LNCaP clone FGC (cell line): ENCODE measurements around the gene LRP6.
"Not testable (repeated sequence)": the region's sequence is repeated elsewhere in the genome, so short reads cannot be mapped to it uniquely, and the experiment has no call there.

Source experiments
- DNase-seq: peaks from one replicate; pipeline ENCODE4 v3.0.0-alpha.2; 2011; ENCODE audit warnings: low read depth
- H3K4me3 ChIP-seq: 2 replicates; pipeline ENCODE4 v1.5.1; 2011; ENCODE audit warnings: mild to moderate bottlenecking, low read depth, low read length, control low read depth
- CTCF ChIP-seq: IDR thresholded peaks from 2 replicates; pipeline ENCODE4 v1.5.1; 2012; ENCODE audit warnings: mild to moderate bottlenecking; ENCODE audit not compliant: control insufficient read depth, insufficient read depth; ENCODE audit errors: extremely low read depth

LRP6 gene

GRCh38 chr12:12266873-12267741, at the start of gene LRP6:
LRP6 (minus strand) TSS chr12:12267044; CDS start chr12:12266735, 309 bp downstream.
- H3K4me3 ChIP-seq = peak within 1 kb of the TSS; percentile 90
- peak; percentile 83 for DNase-seq
- TF ChIP-seq CTCF = no peak

GRCh38 chr12:12315838-12316237, 49.0 kb upstream of the LRP6 start:
- DNase-seq = no peak
- TF ChIP-seq CTCF = no peak
- no peak overlapping the region for H3K4me3 ChIP-seq

- H3K4me3 ChIP-seq, DNase-seq: not testable (repeated sequence)
These were observed 43.9 kb upstream of the LRP6 start for GRCh38 chr12:12310695-12311094.

GRCh38 chr12:12305568-12306300, 38.9 kb upstream of the LRP6 start:
- H3K4me3 ChIP-seq = no peak overlapping the region
- TF ChIP-seq CTCF = no peak
- DNase-seq = no peak

GRCh38 chr12:12302976-12303375, 36.1 kb upstream of the LRP6 start:
- no peak overlapping the region for H3K4me3 ChIP-seq
- DNase-seq = no peak
- no peak for TF ChIP-seq CTCF

- DNase-seq = no peak
- TF ChIP-seq CTCF = no peak
- H3K4me3 ChIP-seq = no peak overlapping the region
These were observed 34.3 kb upstream of the LRP6 start for GRCh38 chr12:12301122-12301521.

GRCh38 chr12:12297201-12297830, 30.5 kb upstream of the LRP6 start:
- no peak for TF ChIP-seq CTCF
- DNase-seq = no peak
- H3K4me3 ChIP-seq = no peak overlapping the region
